Immature natural killer cell (primary cell): ENCODE data around the gene IQCB1. TPM values are rescaled to one million over a fixed set of nuclear protein-coding genes. Genes with fewer than 3 reads are reported as not detected.

Source experiments
- DNase-seq, 3 donors: peaks; one replicate each; pipeline ENCODE4 v3.0.0; 2022; ENCODE audit warnings: mixed read lengths in 1 of 3
- H3K27ac Mint-ChIP-seq, 6 donors: one replicate each; pipeline ENCODE4 v1.8.0; 2020; ENCODE audit warnings: mixed read lengths in 6 of 6, mild to moderate bottlenecking in 5 of 6, inconsistent platforms in 4 of 6, moderate library complexity in 3 of 6
- H3K27me3 Mint-ChIP-seq, 3 donors: one replicate each; pipeline ENCODE4 v1.8.0; 2020 to 2021; ENCODE audit warnings: low read depth in 3 of 3, mild to moderate bottlenecking in 3 of 3, mixed read lengths in 3 of 3, moderate library complexity in 3 of 3, inconsistent platforms in 1 of 3
- H3K36me3 Mint-ChIP-seq, 3 donors: one replicate each; pipeline ENCODE4 v1.8.0; 2020; ENCODE audit warnings: mixed read lengths in 3 of 3, inconsistent platforms in 2 of 3, mild to moderate bottlenecking in 2 of 3
- H3K4me1 Mint-ChIP-seq, 2 donors: one replicate each; pipeline ENCODE4 v1.8.0; 2020; ENCODE audit warnings: inconsistent platforms in 2 of 2, mild to moderate bottlenecking in 2 of 2, mixed read lengths in 2 of 2, moderate library complexity in 1 of 2
- H3K4me3 Mint-ChIP-seq, 5 donors: one replicate each; pipeline ENCODE4 v1.8.0; 2020; ENCODE audit warnings: mild to moderate bottlenecking in 5 of 5, mixed read lengths in 5 of 5, inconsistent platforms in 3 of 5, moderate library complexity in 3 of 5
- H3K9me3 Mint-ChIP-seq, 6 donors: one replicate each; pipeline ENCODE4 v1.8.0; 2020; ENCODE audit warnings: mild to moderate bottlenecking in 6 of 6, mixed read lengths in 6 of 6, inconsistent platforms in 4 of 6, moderate library complexity in 3 of 6
- polyA plus RNA-seq, 3 donors: library from polyadenylated mRNA; unstranded; fragments of 300-500 nt; fragmentation: Illumina TruSeq; gene quantifications; one replicate each; pipeline ENCODE4 v1.2.3, GENCODE V29; 2021

The IQCB1 gene
- polyA plus RNA-seq, 3 donors from 2014 or later, result 10.8 to 17.4 (median 11.5) TPM

DNA sequence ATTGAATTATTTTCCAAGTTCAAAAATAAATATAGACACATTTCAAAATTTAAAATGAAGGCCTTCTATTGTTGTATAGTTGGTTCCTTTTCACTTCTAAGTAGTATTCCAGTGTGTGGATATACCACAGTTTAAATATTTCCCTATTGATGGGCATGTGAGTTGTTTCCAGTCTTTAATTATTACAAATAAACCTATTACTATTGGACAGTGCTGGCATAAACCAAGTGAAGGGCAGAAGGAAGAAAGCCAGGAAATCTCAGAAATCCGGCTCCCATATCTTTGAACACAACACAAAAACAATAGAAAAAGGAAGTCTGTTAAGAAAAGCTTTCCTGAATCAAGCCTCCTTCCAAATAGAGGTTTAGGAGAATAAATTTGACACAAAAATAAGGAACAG, 111.4 kb downstream of the IQCB1 start:
- H3K9me3 Mint-ChIP-seq, result no peaks in the 10 kb centered on the region
- no peak overlapping the region for H3K4me3 Mint-ChIP-seq
- H3K4me1 Mint-ChIP-seq, result peaks cover 2 to 19% of the 10 kb centered on the region in 2 donors
- H3K27me3 Mint-ChIP-seq, result no peaks in the 10 kb centered on the region
- peaks cover 46 to 64% (median 53%) of the 10 kb centered on the region in 3 donors for H3K36me3 Mint-ChIP-seq
- no peak for DNase-seq
- no peak overlapping the region for H3K27ac Mint-ChIP-seq

DNA sequence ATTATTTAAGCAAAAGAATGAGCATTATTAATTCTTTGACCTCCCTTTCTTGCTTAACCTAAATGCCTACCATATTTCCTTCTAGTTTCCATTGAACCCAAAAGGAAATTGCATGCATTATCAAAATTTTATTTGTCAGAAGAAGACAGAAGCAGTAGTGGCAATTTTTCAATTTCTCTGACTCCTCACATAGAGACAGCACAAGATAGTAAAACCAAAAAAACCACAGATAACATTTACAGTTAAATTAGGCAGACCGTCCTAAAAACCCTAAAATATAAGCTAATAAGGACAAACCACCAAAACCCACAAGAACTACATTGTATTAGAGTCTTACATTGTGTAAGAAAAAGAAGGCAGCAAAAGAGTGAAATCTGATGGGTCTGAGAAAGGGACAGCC, 112.4 kb downstream of the IQCB1 start:
- Mint-ChIP-seq H3K4me3 (no peak overlapping the region), H3K27ac (no peak overlapping the region), H3K9me3 (no peaks in the 10 kb centered on the region), H3K4me1 (peaks cover 3 to 19% of the 10 kb centered on the region in 2 donors), H3K27me3 (no peaks in the 10 kb centered on the region), H3K36me3 (peaks cover 49 to 64% (median 52%) of the 10 kb centered on the region in 3 donors)
- DNase-seq, result no peak

DNA sequence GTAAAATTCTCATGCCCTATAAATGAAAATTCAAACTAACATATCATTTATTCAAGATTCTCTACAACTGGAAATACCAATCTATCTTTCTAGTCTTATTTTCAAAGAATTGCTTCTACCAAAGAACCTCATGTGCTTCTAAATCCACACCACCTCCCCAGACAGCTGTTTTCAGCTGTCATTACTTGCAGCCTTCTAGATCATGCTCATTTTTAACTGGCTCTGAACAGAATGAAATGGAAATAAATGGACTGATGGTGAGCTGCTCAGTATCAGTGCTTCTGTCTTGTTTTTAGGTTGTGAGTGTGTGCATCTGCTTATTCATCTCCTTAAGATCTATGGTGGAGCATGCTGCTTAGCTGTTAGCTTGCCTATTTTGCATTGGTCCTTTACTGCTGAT, 114.7 kb downstream of the IQCB1 start:
- Mint-ChIP-seq H3K27ac (peak overlapping the region in 2 of 6 donors; percentile 32 to 34), H3K4me3 (no peak overlapping the region), H3K4me1 (peaks cover 5 to 19% of the 10 kb centered on the region in 2 donors), H3K9me3 (no peaks in the 10 kb centered on the region), H3K36me3 (peaks cover 47 to 68% (median 55%) of the 10 kb centered on the region in 3 donors), H3K27me3 (no peaks in the 10 kb centered on the region)
- no peak for DNase-seq

Other genes with a start within 250 kb of the IQCB1 start
- gene FBXO40, start 241.7 kb downstream of the IQCB1 start, polyA plus RNA-seq, result under 1 TPM in 1 of 3 donors, not detected in 2; 0.09 TPM
- gene HCLS1, start 174.2 kb downstream of the IQCB1 start, polyA plus RNA-seq, result 100 to 1,000 TPM; 394 to 546 (median 502) TPM
- 10 to 100 TPM in 1 of 3 donors, 1 to 10 TPM in 2; 1.6 to 12.0 (median 2.5) TPM for gene GOLGB1, start 85.3 kb downstream of the IQCB1 start, polyA plus RNA-seq
- 10 to 100 TPM in 2 of 3 donors, 1 to 10 TPM in 1; 9.2 to 18.9 (median 14.3) TPM for gene EAF2, start 149 bp upstream of the IQCB1 start, polyA plus RNA-seq
- gene SLC15A2, start 59.3 kb upstream of the IQCB1 start, polyA plus RNA-seq, result under 1 TPM in 2 of 3 donors, not detected in 1; 0.27 to 0.28 TPM
- not detected for gene ILDR1, start 187.2 kb upstream of the IQCB1 start, polyA plus RNA-seq
- gene CD86, start 220.3 kb upstream of the IQCB1 start, polyA plus RNA-seq, result 1 to 10 TPM; 1.1 to 7.4 (median 6.2) TPM